PFSK-1 (cell line): ENCODE results near the gene KIAA1549.
A peak's percentile ranks its signal among the peaks of the same experiment; 100 is the strongest.

Source experiments
- FOXP2 ChIP-seq: optimal IDR thresholded peaks from 2 replicates; pipeline ENCODE3; 2011; ENCODE audit warnings: borderline replicate concordance, control low read depth, inconsistent platforms; ENCODE audit not compliant: insufficient read depth; ENCODE audit errors: extremely low read length, extremely low read depth
- POLR2AphosphoS5 ChIP-seq: IDR thresholded peaks from 2 replicates; pipeline ENCODE4 v1.6.1; 2012; ENCODE audit warnings: low read depth, mild to moderate bottlenecking, control low read depth, low read length, moderate library complexity
- SIN3A ChIP-seq: IDR thresholded peaks from 2 replicates; pipeline ENCODE4 v1.6.1; 2012; ENCODE audit warnings: mild to moderate bottlenecking, low read length, moderate library complexity, borderline replicate concordance; ENCODE audit not compliant: insufficient read depth
- TAF1 ChIP-seq: IDR thresholded peaks from 2 replicates; pipeline ENCODE4 v1.6.1; 2012; ENCODE audit warnings: low read length, control low read depth, borderline replicate concordance; ENCODE audit not compliant: insufficient read depth
- TF ChIP-seq, protein P1 (sequence below), 2 experiments: IDR thresholded peaks; 2 replicates each; pipeline versions ENCODE4 v1.6.1 to v1.8.0; 2011 to 2012; ENCODE audit warnings: low read depth in 2 of 2, low read length in 2 of 2, control low read depth in 1 of 2, inconsistent platforms in 1 of 2, mild to moderate bottlenecking in 1 of 2, moderate library complexity in 1 of 2; ENCODE audit not compliant: insufficient read depth in 1 of 2

The KIAA1549 gene

DNA sequence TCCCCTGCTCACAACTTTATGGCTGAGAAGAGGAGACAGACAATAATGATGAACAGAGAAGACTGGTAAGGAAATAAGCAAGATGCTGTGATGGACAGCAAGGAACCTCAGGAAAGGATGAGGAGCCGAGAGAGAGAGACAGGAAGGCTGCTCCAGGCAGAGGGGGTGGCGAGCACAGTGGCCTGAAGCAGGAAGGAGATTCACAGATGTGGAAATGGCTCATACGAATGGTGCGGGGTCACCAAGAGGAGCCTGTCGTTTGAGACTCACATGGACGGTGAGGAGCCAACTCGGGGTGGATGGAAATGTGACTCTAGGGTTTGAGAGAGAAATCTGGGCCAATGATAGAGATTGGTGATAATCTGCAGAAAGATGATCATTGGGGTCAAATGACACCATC, 43.7 kb downstream of the KIAA1549 start:
- TF ChIP-seq TAF1 (no peak), POLR2AphosphoS5 (no peak), FOXP2 (no peak), SIN3A (no peak)
- TF ChIP-seq, protein P1, sequence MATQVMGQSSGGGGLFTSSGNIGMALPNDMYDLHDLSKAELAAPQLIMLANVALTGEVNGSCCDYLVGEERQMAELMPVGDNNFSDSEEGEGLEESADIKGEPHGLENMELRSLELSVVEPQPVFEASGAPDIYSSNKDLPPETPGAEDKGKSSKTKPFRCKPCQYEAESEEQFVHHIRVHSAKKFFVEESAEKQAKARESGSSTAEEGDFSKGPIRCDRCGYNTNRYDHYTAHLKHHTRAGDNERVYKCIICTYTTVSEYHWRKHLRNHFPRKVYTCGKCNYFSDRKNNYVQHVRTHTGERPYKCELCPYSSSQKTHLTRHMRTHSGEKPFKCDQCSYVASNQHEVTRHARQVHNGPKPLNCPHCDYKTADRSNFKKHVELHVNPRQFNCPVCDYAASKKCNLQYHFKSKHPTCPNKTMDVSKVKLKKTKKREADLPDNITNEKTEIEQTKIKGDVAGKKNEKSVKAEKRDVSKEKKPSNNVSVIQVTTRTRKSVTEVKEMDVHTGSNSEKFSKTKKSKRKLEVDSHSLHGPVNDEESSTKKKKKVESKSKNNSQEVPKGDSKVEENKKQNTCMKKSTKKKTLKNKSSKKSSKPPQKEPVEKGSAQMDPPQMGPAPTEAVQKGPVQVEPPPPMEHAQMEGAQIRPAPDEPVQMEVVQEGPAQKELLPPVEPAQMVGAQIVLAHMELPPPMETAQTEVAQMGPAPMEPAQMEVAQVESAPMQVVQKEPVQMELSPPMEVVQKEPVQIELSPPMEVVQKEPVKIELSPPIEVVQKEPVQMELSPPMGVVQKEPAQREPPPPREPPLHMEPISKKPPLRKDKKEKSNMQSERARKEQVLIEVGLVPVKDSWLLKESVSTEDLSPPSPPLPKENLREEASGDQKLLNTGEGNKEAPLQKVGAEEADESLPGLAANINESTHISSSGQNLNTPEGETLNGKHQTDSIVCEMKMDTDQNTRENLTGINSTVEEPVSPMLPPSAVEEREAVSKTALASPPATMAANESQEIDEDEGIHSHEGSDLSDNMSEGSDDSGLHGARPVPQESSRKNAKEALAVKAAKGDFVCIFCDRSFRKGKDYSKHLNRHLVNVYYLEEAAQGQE (IDR thresholded peaks at IDR 0.05; ENCODE audit: insufficient read depth in 1 of 2, low read depth in 2 of 2, low read length in 2 of 2) = no peak

DNA sequence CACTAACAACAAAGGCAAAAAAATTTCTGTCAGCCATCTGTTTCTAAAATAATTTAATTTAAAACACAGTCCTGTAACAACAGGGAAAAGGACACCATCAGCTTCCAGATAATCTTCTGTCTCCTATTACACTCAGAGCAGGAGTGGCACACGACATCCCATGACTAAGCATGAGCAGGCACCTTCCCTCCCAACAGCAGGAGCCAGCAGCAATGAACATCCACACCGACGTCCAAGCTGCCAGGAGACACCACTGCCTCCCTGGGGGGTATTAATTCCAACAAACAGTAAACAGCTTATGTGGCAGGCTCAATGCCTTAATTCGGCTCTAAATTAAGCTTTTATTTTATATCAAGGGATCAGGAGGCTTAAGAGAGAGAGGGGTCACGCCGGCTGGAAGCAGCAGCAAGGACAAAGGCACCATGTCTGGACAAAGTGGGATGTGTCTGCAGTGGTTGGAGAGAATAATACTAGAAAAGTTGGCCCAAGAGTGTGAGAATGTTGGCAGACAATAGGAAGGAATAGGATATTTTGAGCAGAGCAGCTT, 45.7 kb downstream of the KIAA1549 start:
- TF ChIP-seq FOXP2 = peak; percentile 49
- TF ChIP-seq, protein P1 (IDR thresholded peaks at IDR 0.05; ENCODE audit: insufficient read depth in 1 of 2, low read depth in 2 of 2, low read length in 2 of 2) = no peak
- TF ChIP-seq POLR2AphosphoS5 = no peak
- TF ChIP-seq TAF1 = no peak
- TF ChIP-seq SIN3A = no peak

DNA sequence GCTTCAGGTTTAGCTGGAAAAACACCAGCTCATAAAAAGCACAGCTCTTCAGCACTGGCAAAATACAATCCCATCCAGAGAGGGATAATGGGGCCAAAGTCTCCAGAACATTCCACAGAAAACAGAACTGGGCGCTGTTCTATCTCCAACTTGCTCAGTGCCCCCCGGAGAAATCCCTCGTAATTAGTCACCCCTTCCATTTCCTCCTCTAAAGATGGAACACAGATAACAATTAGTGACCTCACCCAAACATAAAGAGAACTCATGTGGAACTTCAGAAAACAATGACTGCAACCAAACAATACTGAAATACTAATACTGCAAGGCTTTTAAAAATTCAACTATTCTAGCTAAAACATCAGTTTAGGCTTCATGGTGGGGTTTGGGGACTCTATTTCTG, 46.3 kb downstream of the KIAA1549 start:
- no peak for TF ChIP-seq POLR2AphosphoS5
- no peak for TF ChIP-seq FOXP2
- TF ChIP-seq, protein P1 (IDR thresholded peaks at IDR 0.05; ENCODE audit: insufficient read depth in 1 of 2, low read depth in 2 of 2, low read length in 2 of 2) = no peak

DNA sequence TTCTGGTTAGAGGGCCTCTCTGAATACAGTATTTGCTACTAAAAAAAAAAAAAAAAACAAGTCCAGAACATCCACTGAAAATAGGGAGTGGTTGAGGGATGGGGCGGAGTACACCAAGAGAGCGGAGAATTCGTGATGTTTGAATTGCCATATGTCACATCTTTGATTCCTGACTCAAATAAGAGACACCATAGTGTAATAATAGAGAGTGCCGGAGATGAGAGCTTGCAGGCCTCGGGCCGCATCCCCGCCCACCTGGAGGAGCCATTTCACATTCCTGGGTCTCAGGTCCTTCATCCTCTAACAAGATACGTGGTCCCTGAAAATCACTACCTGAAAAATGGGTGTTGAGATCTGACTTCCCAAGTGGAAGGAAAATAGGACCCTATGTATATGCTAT, 46.8 kb downstream of the KIAA1549 start:
- TF ChIP-seq, protein P1 (IDR thresholded peaks at IDR 0.05; ENCODE audit: insufficient read depth in 1 of 2, low read depth in 2 of 2, low read length in 2 of 2) = no peak
- TF ChIP-seq FOXP2 = no peak
- no peak for TF ChIP-seq POLR2AphosphoS5
- TF ChIP-seq TAF1 = no peak
- TF ChIP-seq SIN3A = no peak

DNA sequence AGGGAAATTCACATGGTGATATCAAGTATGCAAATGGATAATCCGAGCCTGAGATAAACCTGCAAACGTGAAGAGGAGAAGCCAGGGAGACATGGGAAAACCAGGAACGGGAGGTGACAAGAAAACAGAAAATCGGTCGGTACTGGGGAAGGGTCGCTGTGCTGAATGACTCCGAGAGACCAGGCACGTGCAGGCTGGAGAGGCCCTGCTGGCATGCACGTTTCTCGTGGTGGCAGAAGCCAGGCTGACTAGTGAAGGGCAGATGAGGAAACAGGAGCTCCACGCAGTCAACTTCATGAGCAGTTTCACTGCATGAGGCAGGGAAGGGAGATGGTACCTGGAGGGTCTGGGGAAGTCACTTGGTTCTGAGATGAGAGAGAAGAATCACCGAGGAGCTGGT, 48.3 kb downstream of the KIAA1549 start:
- TF ChIP-seq SIN3A (no peak), POLR2AphosphoS5 (no peak), FOXP2 (no peak), TAF1 (no peak)
- TF ChIP-seq, protein P1 (IDR thresholded peaks at IDR 0.05; ENCODE audit: insufficient read depth in 1 of 2, low read depth in 2 of 2, low read length in 2 of 2) = no peak
